Measurements from ENCODE around the gene KRT17. TPM values are rescaled to one million over a fixed set of nuclear protein-coding genes. Genes with fewer than 3 reads are reported as not detected.

Gene KRT17
- total and polyA plus RNA-seq, 8 donors: 0.42 to 28.4 (median 2.0) TPM

DNA sequence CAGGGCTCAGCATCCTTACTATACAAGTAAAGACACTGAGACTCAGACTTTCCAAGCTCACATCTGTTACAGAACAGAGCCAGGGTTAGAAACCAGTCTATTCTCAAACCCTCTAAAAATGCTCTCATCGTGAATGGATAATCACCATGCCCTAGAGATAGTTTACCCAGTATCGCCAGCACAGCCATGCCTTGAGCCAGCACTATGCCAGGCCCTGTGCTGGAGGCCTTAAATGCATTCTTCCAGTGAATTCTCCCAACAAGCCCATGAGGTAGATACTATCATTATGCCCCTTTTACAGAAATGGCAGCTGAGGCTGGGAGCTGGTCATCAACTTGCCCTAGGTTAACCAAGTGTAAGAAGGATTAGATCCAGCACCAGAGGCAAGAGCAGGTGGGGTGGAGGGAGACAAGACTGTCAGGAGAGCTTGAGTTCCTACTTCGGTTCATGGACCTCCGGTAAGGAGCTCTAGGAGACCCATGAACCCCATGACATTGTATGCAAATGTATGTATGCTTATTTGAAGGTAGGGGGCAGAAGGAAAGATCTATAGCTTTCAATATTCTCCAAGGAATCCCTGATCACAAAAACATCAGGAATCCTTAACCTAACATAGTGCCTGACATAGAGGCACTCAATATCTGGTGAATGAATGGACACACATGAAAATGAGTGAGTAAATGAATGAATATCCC, 42.9 kb downstream of the KRT17 start:
- Histone ChIP-seq H3K4me1 (no peaks in the 10 kb centered on the region), H3K9me3 (no peaks in the 10 kb centered on the region), H3K27me3 (no peaks in the 10 kb centered on the region), H3K27ac (no peak overlapping the region), H3K36me3 (no peaks in the 10 kb centered on the region), H3K4me3 (no peak overlapping the region)
- intact Hi-C loops (cut with DNase I): no loop called here
- 84 to 92% methylated on average over 4 of the region's 4 CpGs for WGBS, 2 donors
- TF ChIP-seq, protein P1, sequence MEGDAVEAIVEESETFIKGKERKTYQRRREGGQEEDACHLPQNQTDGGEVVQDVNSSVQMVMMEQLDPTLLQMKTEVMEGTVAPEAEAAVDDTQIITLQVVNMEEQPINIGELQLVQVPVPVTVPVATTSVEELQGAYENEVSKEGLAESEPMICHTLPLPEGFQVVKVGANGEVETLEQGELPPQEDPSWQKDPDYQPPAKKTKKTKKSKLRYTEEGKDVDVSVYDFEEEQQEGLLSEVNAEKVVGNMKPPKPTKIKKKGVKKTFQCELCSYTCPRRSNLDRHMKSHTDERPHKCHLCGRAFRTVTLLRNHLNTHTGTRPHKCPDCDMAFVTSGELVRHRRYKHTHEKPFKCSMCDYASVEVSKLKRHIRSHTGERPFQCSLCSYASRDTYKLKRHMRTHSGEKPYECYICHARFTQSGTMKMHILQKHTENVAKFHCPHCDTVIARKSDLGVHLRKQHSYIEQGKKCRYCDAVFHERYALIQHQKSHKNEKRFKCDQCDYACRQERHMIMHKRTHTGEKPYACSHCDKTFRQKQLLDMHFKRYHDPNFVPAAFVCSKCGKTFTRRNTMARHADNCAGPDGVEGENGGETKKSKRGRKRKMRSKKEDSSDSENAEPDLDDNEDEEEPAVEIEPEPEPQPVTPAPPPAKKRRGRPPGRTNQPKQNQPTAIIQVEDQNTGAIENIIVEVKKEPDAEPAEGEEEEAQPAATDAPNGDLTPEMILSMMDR (IDR thresholded peaks at IDR 0.05): no peak
- ATAC-seq: no peak
- no peak for DNase-seq
- FAIRE-seq: no peak

GRCh38 chr17:41580687-41581365, 43.5 kb downstream of the KRT17 start:
- H3K4me1 ChIP-seq: no peaks in the 10 kb centered on the region
- no peak overlapping the region for H3K27ac ChIP-seq
- no peaks in the 10 kb centered on the region for H3K9me3 ChIP-seq
- 32 to 40% methylated on average over 1 of the region's 1 CpG for WGBS, 2 donors
- no peaks in the 10 kb centered on the region for H3K27me3 ChIP-seq
- FAIRE-seq (no peak), DNase-seq (no peak), ATAC-seq (no peak)
- TF ChIP-seq, protein P1 (IDR thresholded peaks at IDR 0.05): no peak
- no peak overlapping the region for H3K4me3 ChIP-seq
- intact Hi-C loops (cut with DNase I): no loop called here
- H3K36me3 ChIP-seq: no peaks in the 10 kb centered on the region

DNA sequence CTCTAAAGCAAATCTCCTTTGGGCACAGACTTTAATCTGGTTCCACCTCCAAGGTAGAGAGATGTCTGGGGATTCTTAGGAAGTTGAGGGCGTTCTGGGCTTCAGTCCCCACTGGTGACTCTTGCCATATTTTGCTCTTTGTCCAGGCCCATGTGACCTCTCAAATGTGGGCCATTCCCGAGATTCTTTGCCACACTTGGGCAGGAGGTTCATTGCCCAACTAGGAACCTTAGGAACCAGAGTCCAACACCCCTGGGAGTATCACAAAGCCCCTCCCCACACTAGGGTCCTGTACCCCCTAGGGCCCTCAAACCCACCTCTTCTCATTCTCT, 44.2 kb downstream of the KRT17 start:
- intact Hi-C loops (cut with DNase I): no loop called here
- Histone ChIP-seq H3K4me1 (no peaks in the 10 kb centered on the region), H3K27ac (no peak overlapping the region), H3K9me3 (no peaks in the 10 kb centered on the region), H3K27me3 (no peaks in the 10 kb centered on the region), H3K4me3 (no peak overlapping the region), H3K36me3 (no peaks in the 10 kb centered on the region)
- DNase-seq (no peak), ATAC-seq (no peak), FAIRE-seq (no peak)
- WGBS, 2 donors: 60 to 77% methylated on average over 2 of the region's 2 CpGs
- TF ChIP-seq, protein P1 (IDR thresholded peaks at IDR 0.05): no peak

GRCh38 chr17:41579484-41580243, 44.7 kb downstream of the KRT17 start:
- ATAC-seq: peak; percentile 96 to 100 (median 97)

More at GRCh38 chr17:41579484-41580243, 44.7 kb downstream of the KRT17 start:
- FAIRE-seq: no peak
- H3K27ac ChIP-seq: no peak overlapping the region
- TF ChIP-seq, protein P1 (IDR thresholded peaks at IDR 0.05): peak; percentile 70 to 86 (median 78)
- no peaks in the 10 kb centered on the region for H3K36me3 ChIP-seq
- no peaks in the 10 kb centered on the region for H3K4me1 ChIP-seq
- H3K27me3 ChIP-seq: no peaks in the 10 kb centered on the region
- WGBS, 2 donors: 37 to 42% methylated on average over 18 of the region's 18 CpGs
- no peaks in the 10 kb centered on the region for H3K9me3 ChIP-seq
- peak; percentile 77 to 91 (median 88) for DNase-seq
- intact Hi-C loops (cut with DNase I): loop anchor here in 1 of 3 donors (10.0 kb wide), 1 partner anchor 65 kb away; no protein-coding TSS in a partner anchor
- H3K4me3 ChIP-seq: no peak overlapping the region
